Measurements from ENCODE around the gene PRR20D.
"Not testable (repeated sequence)": the region's sequence is repeated elsewhere in the genome, so short reads cannot be mapped to it uniquely, and the experiment has no call there.

PRR20D gene

GRCh38 chr13:57166897-57167296 lies 6.5 kb downstream of the PRR20D start, which contains the start of gene PRR20E:
TSS of gene PRR20E (plus strand) at chr13:57167197. CDS start at chr13:57167584, 387 bp downstream.
- not testable (repeated sequence) for H3K27me3 ChIP-seq (ENCODE audit: insufficient read depth, low read length); H3K9me3 ChIP-seq (ENCODE audit: insufficient read depth, low read depth, low read length); H3K9ac ChIP-seq (ENCODE audit: low read depth, low read length); H3K27ac ChIP-seq (ENCODE audit: low read depth, low read length); H3K36me3 ChIP-seq (ENCODE audit: insufficient read depth, low read length); H3K4me3 ChIP-seq (ENCODE audit: low read length); H3K4me1 ChIP-seq (ENCODE audit: insufficient read depth, low read length)
- WGBS = no CpG with 5 or more reads among the region's 22 CpGs

- Histone ChIP-seq H3K36me3 (ENCODE audit: insufficient read depth, low read length) (no peaks in the 10 kb centered on the region), H3K4me1 (ENCODE audit: insufficient read depth, low read length) (no peaks in the 10 kb centered on the region), H3K27ac (ENCODE audit: low read depth, low read length) (no peak overlapping the region), H3K4me3 (ENCODE audit: low read length) (no peak overlapping the region), H3K9ac (ENCODE audit: low read depth, low read length) (no peak overlapping the region), H3K9me3 (ENCODE audit: insufficient read depth, low read depth, low read length) (no peaks in the 10 kb centered on the region; the same call in 1 of the 2 replicates), H3K27me3 (ENCODE audit: insufficient read depth, low read length) (no peaks in the 10 kb centered on the region)
- WGBS = no CpG with 5 or more reads among the region's 1 CpG
Measured at GRCh38 chr13:57191667-57192066, 31.2 kb downstream of the PRR20D start.

- no peaks in the 10 kb centered on the region for H3K4me1 ChIP-seq (ENCODE audit: insufficient read depth, low read length)
Measured at GRCh38 chr13:57212989-57213388, 52.6 kb downstream of the PRR20D start.

More at GRCh38 chr13:57212989-57213388, 52.6 kb downstream of the PRR20D start:
- Histone ChIP-seq H3K27me3 (ENCODE audit: insufficient read depth, low read length) (no peaks in the 10 kb centered on the region), H3K27ac (ENCODE audit: low read depth, low read length) (no peak overlapping the region), H3K9ac (ENCODE audit: low read depth, low read length) (no peak overlapping the region), H3K36me3 (ENCODE audit: insufficient read depth, low read length) (no peaks in the 10 kb centered on the region), H3K4me3 (ENCODE audit: low read length) (no peak overlapping the region), H3K9me3 (ENCODE audit: insufficient read depth, low read depth, low read length) (no peaks in the 10 kb centered on the region)
- WGBS = 100% methylated on average over 1 of the region's 1 CpG
